NB4 (cell line): Measurements from ENCODE around the gene P2RY14.

ENCODE experiments used
- TF ChIP-seq, protein P1 (sequence below): IDR thresholded peaks from one replicate; pipeline ENCODE4 v1.5.1; 2012; ENCODE audit warnings: low read depth, low read length
- TF ChIP-seq, protein P2 (sequence below): IDR thresholded peaks from 2 replicates; pipeline ENCODE4 v1.6.1; 2011; ENCODE audit warnings: low read depth, low read length

DNA sequence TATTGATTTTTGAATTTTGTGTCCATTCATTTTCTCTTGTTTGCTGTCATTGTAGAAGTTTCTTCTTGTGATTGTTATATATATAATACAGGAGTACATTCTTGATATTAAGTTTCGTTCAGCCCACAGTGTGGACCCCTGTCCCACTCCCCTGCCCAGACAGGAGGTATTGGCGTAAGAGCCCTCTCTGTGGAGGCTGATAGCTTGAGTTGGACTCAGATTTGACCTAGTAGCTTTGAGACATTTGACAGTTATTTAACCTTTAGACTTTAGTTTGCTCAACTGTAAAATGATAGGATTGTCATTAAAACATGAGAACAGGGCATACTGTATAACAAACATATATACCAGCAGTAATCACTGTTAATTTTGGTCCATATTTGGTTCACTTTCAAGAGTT, 102.4 kb downstream of the P2RY14 start:
- TF ChIP-seq, protein P1, sequence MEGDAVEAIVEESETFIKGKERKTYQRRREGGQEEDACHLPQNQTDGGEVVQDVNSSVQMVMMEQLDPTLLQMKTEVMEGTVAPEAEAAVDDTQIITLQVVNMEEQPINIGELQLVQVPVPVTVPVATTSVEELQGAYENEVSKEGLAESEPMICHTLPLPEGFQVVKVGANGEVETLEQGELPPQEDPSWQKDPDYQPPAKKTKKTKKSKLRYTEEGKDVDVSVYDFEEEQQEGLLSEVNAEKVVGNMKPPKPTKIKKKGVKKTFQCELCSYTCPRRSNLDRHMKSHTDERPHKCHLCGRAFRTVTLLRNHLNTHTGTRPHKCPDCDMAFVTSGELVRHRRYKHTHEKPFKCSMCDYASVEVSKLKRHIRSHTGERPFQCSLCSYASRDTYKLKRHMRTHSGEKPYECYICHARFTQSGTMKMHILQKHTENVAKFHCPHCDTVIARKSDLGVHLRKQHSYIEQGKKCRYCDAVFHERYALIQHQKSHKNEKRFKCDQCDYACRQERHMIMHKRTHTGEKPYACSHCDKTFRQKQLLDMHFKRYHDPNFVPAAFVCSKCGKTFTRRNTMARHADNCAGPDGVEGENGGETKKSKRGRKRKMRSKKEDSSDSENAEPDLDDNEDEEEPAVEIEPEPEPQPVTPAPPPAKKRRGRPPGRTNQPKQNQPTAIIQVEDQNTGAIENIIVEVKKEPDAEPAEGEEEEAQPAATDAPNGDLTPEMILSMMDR, result no peak
- TF ChIP-seq, protein P2, sequence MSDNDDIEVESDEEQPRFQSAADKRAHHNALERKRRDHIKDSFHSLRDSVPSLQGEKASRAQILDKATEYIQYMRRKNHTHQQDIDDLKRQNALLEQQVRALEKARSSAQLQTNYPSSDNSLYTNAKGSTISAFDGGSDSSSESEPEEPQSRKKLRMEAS, result no peak
